ENCODE data around the gene SDC4.

SDC4 gene

GRCh38 chr20:45347936-45348778 lies at the start of gene SDC4 (continued):
- no peak; the same call in 1 of the 2 replicates for TF ChIP-seq PRDM4 (tag by site-specific recombination; IDR thresholded peaks at IDR 0.05)
- no peak for TF ChIP-seq ZSCAN4 (tag by site-specific recombination; IDR thresholded peaks at IDR 0.05)
- TF ChIP-seq ZNF544 (tag by site-specific recombination; IDR thresholded peaks at IDR 0.05): no peak
- peak; percentile 44; the same call in 1 of the 2 replicates for TF ChIP-seq GLIS1 (tag by site-specific recombination; IDR thresholded peaks at IDR 0.05)
- no peak for TF ChIP-seq ZNF501 (tag by site-specific recombination; IDR thresholded peaks at IDR 0.05)
- TF ChIP-seq ZIC2 (tag by site-specific recombination; IDR thresholded peaks at IDR 0.05): 0 out of 2 replicates have a peak, but pooled peaks have one; percentile 42
- no peak for TF ChIP-seq ZNF214 (tag by site-specific recombination; IDR thresholded peaks at IDR 0.05; ENCODE audit: borderline replicate concordance)
- no peak for TF ChIP-seq FEZF1 (tag by site-specific recombination; IDR thresholded peaks at IDR 0.05)
- TF ChIP-seq ZNF624 (tag by site-specific recombination; IDR thresholded peaks at IDR 0.05): no peak
- TF ChIP-seq ZNF280C (tag by site-specific recombination; IDR thresholded peaks at IDR 0.05): no peak
- TF ChIP-seq ZNF398 (tag by site-specific recombination; IDR thresholded peaks at IDR 0.05): no peak
- no peak for TF ChIP-seq ZNF747 (tag by site-specific recombination; IDR thresholded peaks at IDR 0.05)
- no peak for TF ChIP-seq ZNF121 (tag by site-specific recombination; IDR thresholded peaks at IDR 0.05)
- peak; percentile 19; the same call in 1 of the 2 replicates for TF ChIP-seq SP2 (tag by site-specific recombination; IDR thresholded peaks at IDR 0.05)
- TF ChIP-seq ZSCAN16 (tag by site-specific recombination; IDR thresholded peaks at IDR 0.05): no peak
- peak; percentile 89 for TF ChIP-seq IKZF3 (tag by site-specific recombination; IDR thresholded peaks at IDR 0.05)
- TF ChIP-seq ZNF324 (tag by site-specific recombination; IDR thresholded peaks at IDR 0.05): no peak
- TF ChIP-seq ZNF473 (tag by site-specific recombination; IDR thresholded peaks at IDR 0.05): no peak
- TF ChIP-seq ZBTB7A (tag by site-specific recombination; IDR thresholded peaks at IDR 0.05; ENCODE audit: low read depth): peak; percentile 78; the same call in 1 of the 2 replicates
- peak; percentile 70; the same call in 1 of the 2 replicates for TF ChIP-seq ZFP37 (tag by site-specific recombination; IDR thresholded peaks at IDR 0.05)
- peak; percentile 53; the same call in 1 of the 2 replicates for TF ChIP-seq KLF1 (tag by site-specific recombination; IDR thresholded peaks at IDR 0.05)
- peak; percentile 57; the same call in 1 of the 2 replicates for TF ChIP-seq ZNF777 (tag by site-specific recombination; IDR thresholded peaks at IDR 0.05; ENCODE audit: borderline replicate concordance)
- TF ChIP-seq ZNF785 (tag by site-specific recombination; IDR thresholded peaks at IDR 0.05): no peak
- TF ChIP-seq SCRT1 (tag by site-specific recombination; IDR thresholded peaks at IDR 0.05; ENCODE audit: borderline replicate concordance): peak; percentile 86; the same call in 1 of the 2 replicates
- no peak for TF ChIP-seq ZNF280D (tag by site-specific recombination; IDR thresholded peaks at IDR 0.05)
- no peak for TF ChIP-seq CTCF (tag by site-specific recombination; IDR thresholded peaks at IDR 0.05)
- peak; percentile 15; the same call in 1 of the 2 replicates for TF ChIP-seq ZNF561 (tag by site-specific recombination; IDR thresholded peaks at IDR 0.05; ENCODE audit: borderline replicate concordance)

Data from HEK293 (cell line).